Globus pallidus (tissue), 1 donor: Measurements from ENCODE around the gene JMJD1C.
"Not testable (repeated sequence)": the region's sequence is repeated elsewhere in the genome, so short reads cannot be mapped to it uniquely, and the experiment has no call there.

ENCODE experiments used
- DNase-seq: peaks from one replicate; pipeline ENCODE4 v3.0.0-alpha.2; 2015; ENCODE audit warnings: low spot score

JMJD1C gene

GRCh38 chr10:63297941-63298340 lies 167.8 kb downstream of the JMJD1C start:
- DNase-seq: no peak

DNA sequence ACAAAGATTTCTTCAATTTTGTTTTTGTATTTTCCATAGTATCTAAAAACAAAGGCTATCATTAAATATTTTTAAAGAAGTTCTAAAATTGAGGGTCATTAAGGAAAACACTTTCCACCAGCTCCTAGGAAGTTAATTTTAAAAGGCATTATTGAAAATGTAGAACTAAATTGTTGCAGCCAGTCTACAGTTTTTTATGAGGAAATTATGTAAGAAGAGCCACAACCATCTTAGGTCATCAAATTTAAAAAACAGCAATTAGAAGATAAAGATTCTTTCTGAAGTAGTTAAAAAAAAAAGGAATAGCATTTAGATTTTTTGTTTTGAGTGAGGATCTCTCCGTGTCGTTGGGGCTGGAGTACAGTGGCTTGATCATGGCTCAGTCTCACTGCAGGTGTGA lies 171.0 kb downstream of the JMJD1C start:
- no peak for DNase-seq

GRCh38 chr10:63292847-63293246 lies 172.9 kb downstream of the JMJD1C start:
- DNase-seq: not testable (repeated sequence)

DNA sequence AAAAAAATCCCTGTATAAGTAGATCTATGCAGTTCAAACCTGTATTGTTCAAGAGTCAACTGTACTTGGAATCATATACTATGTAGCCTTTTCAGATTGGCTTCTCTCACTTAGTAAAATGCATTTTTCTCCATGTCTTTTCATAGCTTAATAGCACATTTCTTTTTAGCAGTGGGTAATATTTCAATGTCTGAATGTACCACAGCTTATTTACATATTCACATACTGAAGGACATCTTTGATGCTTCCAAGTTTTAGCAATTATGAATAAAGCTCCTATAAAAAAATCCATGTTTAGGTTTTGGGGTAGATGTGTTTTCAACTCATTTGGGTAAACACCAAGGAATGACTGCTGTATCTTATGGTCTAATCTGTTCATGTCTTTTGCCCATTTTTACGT lies 177.6 kb downstream of the JMJD1C start:
- DNase-seq: no peak

GRCh38 chr10:63286754-63287264 lies 179.0 kb downstream of the JMJD1C start:
- DNase-seq: no peak

DNA sequence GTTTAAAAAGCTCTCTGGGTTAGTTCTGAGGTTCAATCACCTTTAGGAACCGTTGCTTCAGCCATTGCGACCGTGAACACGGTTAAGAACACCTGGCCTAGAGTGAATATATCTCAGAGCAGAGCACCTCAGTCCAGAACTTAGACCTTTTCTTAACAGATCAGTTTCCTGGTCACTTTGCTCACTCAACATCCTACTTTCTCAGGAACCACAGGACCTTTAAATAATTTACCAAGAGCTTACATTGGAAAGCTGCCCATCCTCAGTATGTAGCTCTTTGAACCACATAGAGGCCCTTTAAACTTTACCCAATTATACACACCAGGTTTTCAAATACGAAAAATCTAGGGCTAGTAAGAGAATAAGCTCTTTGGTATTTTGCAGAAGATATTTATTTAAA lies 179.4 kb downstream of the JMJD1C start:
- no peak for DNase-seq

DNA sequence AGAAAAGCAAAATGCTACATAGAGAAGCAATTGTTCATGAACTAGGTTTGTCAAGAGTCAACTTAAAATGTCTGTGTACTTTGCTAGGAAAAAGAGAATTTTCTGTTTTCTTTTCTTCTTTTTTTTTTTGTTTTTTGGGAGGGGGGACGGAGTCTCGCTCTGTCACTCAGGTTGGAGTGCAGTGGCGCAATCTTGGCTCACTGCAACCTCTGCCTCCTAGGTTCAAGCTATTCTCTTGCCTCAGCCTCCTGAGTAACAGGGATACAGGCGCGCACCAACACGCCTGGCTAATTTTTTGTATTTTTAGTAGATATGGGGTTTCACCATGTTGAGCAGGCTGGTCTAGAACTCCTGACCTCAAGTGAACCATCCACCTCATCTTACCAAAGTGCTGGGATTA lies 181.9 kb downstream of the JMJD1C start:
- DNase-seq: not testable (repeated sequence)

GRCh38 chr10:63283093-63283492 lies 182.7 kb downstream of the JMJD1C start:
- no peak for DNase-seq

DNA sequence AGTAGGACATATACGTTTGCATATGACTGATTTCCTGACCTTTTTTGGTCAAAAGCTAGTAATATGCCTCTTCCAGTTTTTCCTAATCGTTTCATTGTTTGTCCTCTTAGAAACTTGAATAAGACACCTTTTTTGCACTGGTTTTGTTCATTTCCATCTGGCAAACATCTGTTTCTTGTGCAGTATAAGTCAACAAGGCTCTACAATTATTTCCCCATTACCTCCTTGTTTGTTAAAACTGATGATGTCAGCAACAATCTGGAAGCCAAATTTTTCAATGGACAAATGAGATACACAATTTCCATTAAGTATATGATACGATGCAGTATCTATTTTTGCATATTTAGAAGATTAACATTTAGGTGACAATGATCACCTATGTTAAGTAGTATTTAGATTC lies 183.8 kb downstream of the JMJD1C start:
- no peak for DNase-seq

GRCh38 chr10:63280386-63280785 lies 185.4 kb downstream of the JMJD1C start:
- no peak for DNase-seq

- DNase-seq: no peak
These were observed 190.7 kb downstream of the JMJD1C start for GRCh38 chr10:63275094-63275493.

- no peak for DNase-seq
These were observed 192.2 kb downstream of the JMJD1C start for GRCh38 chr10:63273577-63273976.

- peak; percentile 88 for DNase-seq
These were observed 196.8 kb downstream of the JMJD1C start for GRCh38 chr10:63268798-63269503.

GRCh38 chr10:63268149-63268797 lies 197.5 kb downstream of the JMJD1C start:
- DNase-seq: peak; percentile 48

DNA sequence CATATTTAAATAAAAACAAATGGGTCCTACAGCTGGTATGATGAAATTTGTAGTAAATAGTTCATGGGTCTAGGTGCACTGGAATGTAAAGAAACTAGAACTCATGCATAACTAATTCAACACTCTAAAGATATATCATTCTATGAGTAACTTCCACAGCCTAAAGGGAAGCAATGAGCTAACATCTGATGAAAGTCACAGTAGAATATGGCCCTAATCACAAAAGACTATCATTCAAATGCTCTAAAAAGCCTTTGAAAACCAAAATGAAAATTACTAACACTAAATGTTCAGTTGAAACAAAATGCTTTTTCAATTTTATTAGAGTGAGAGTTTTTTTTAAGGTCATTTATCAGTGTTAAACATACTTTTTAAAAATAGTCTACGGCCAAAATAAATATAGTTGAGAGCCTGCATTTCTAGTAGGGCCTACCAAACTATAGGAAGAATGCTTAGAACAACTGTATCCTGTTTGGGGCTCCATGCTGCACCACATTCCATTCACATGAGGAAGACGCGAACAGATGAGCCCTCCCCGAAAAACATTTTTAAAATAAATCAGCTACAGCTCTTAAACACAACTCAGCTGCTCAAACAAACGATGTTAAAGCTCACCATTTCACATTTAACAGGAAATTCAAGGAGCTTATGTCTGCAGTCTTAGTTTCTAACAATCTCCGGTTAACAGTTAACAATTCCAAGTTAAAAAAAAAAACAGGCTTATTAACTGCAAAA lies 198.2 kb downstream of the JMJD1C start:
- peak; percentile 70 for DNase-seq

- peak; percentile 29 for DNase-seq
These were observed 199.1 kb downstream of the JMJD1C start for GRCh38 chr10:63266391-63267316.

GRCh38 chr10:63265683-63266235 lies 200.0 kb downstream of the JMJD1C start:
- DNase-seq: no peak

- peak; percentile 60 for DNase-seq
These were observed 200.6 kb downstream of the JMJD1C start for GRCh38 chr10:63265222-63265617.

- DNase-seq: no peak
These were observed 201.1 kb downstream of the JMJD1C start for GRCh38 chr10:63264617-63265221.

- no peak for DNase-seq
These were observed 203.2 kb downstream of the JMJD1C start for GRCh38 chr10:63262430-63263073.
